SK-N-SH (cell line): ENCODE measurements around the gene AGAP1. TPM values are rescaled to one million over a fixed set of nuclear protein-coding genes. Genes with fewer than 3 reads are reported as not detected.

Experiments used
- CTCF ChIA-PET: fragments of 300-600, 350-600 bp; formaldehyde crosslinking; extraction: SDS; loops from one replicate; lab custom pipeline; 2021; lab: Yijun Ruan, JAX
- POLR2A ChIA-PET: fragments of 350-600 bp; sonication (Branson Sonifier 250); formaldehyde crosslinking; extraction: SDS; loops from one replicate; lab custom pipeline; 2020; ENCODE audit warnings: antibody characterized with exemption, inconsistent platforms; lab: Yijun Ruan, JAX
- DNase-seq: peaks from one replicate; pipeline ENCODE4 v3.0.0; 2012
- H2AFZ ChIP-seq: fragments of 200-600 bp; sonication (generic); 2 replicates; pipeline ENCODE4 v1.8.1; 2016; ENCODE audit warnings: antibody characterized with exemption, mild to moderate bottlenecking, low read depth
- H3F3A ChIP-seq: fragments of 200-600 bp; sonication (generic); replicated peaks from 2 replicates; pipeline ENCODE3; 2016; ENCODE audit warnings: antibody characterized with exemption, mild to moderate bottlenecking; ENCODE audit not compliant: insufficient read depth
- H3K27ac ChIP-seq, 2 experiments: fragments of 200-500 bp in 1 of 2; fragments of 200-600 bp in 1 of 2; sonication (Bioruptor generic) in 1 of 2; sonication (generic), shearing (Covaris generic) in 1 of 2; 2 replicates each; pipeline versions ENCODE4 v1.5.1 to v1.6.1; 2014 to 2016; ENCODE audit warnings: low read depth in 2 of 2, inconsistent platforms in 1 of 2, low read length in 1 of 2, mild to moderate bottlenecking in 1 of 2, mixed read lengths in 1 of 2
- H3K27me3 ChIP-seq: fragments of 200-600 bp; sonication (generic), shearing (Covaris generic); 2 replicates; pipeline ENCODE4 v1.6.1; 2016; ENCODE audit warnings: mixed run types; ENCODE audit not compliant: insufficient read depth
- H3K36me3 ChIP-seq, 2 experiments: fragments of 200-500 bp in 1 of 2; fragments of 200-600 bp in 1 of 2; sonication (Bioruptor generic) in 1 of 2; sonication (generic) in 1 of 2; replicated peaks in 1 of 2; 2 replicates each; pipeline versions ENCODE3 to v1.5.1; 2014 to 2016; ENCODE audit warnings: low read length in 1 of 2, mild to moderate bottlenecking in 1 of 2; ENCODE audit not compliant: insufficient read depth in 2 of 2, control insufficient read depth in 1 of 2
- H3K4me1 ChIP-seq, 2 experiments: fragments of 200-500 bp in 1 of 2; fragments of 200-600 bp in 1 of 2; sonication (Bioruptor generic) in 1 of 2; sonication (generic), shearing (Covaris generic) in 1 of 2; 2 replicates each; pipeline versions ENCODE4 v1.5.1 to v1.6.1; 2014 to 2016; ENCODE audit warnings: low read depth in 1 of 2, low read length in 1 of 2, mixed run types in 1 of 2; ENCODE audit not compliant: insufficient read depth in 2 of 2, control insufficient read depth in 1 of 2
- H3K4me2 ChIP-seq: fragments of 200-600 bp; sonication (generic), shearing (Covaris generic); 2 replicates; pipeline ENCODE4 v1.6.1; 2017; ENCODE audit warnings: mixed run types
- H3K4me3 ChIP-seq, 2 experiments: fragments of 200-500 bp in 1 of 2; fragments of 200-600 bp in 1 of 2; sonication (Bioruptor generic) in 1 of 2; sonication (generic), shearing (Covaris generic) in 1 of 2; 2 replicates each; pipeline versions ENCODE4 v1.5.1 to v1.8.1; 2014 to 2016; ENCODE audit warnings: low read depth in 2 of 2, inconsistent platforms in 1 of 2, low read length in 1 of 2, mild to moderate bottlenecking in 1 of 2, mixed read lengths in 1 of 2, moderate library complexity in 1 of 2
- H3K79me2 ChIP-seq: fragments of 200-600 bp; sonication (generic); 2 replicates; pipeline ENCODE4 v1.8.1; 2017; ENCODE audit warnings: mild to moderate bottlenecking; ENCODE audit not compliant: insufficient read depth
- H3K9ac ChIP-seq: fragments of 200-600 bp; sonication (generic); 2 replicates; pipeline ENCODE4 v1.6.1; 2017; ENCODE audit warnings: mixed run types
- H3K9me2 ChIP-seq: fragments of 200-600 bp; sonication (generic); 2 replicates; pipeline ENCODE4 v1.6.1; 2017; ENCODE audit warnings: mixed run types
- H3K9me3 ChIP-seq: fragments of 200-600 bp; sonication (generic); 2 replicates; pipeline ENCODE4 v1.6.1; 2017; ENCODE audit warnings: mixed run types, mild to moderate bottlenecking, moderate library complexity
- H4K20me1 ChIP-seq: fragments of 200-600 bp; sonication (generic); 2 replicates; pipeline ENCODE4 v1.6.1; 2017; ENCODE audit warnings: mild to moderate bottlenecking, mixed run types; ENCODE audit not compliant: insufficient read depth
- ELF1 ChIP-seq: IDR thresholded peaks from 2 replicates; pipeline ENCODE4 v1.4.0; 2012
- MAX ChIP-seq: IDR thresholded peaks from 2 replicates; pipeline ENCODE4 v1.4.0; 2012; ENCODE audit warnings: low read depth
- MXI1 ChIP-seq: IDR thresholded peaks from 2 replicates; pipeline ENCODE4 v1.6.1; 2012; ENCODE audit warnings: mild to moderate bottlenecking, low read depth, low read length, improper control_type of control experiment
- NFIC ChIP-seq: IDR thresholded peaks from 2 replicates; pipeline ENCODE4 v1.4.0; 2012; ENCODE audit warnings: borderline replicate concordance
- NRF1 ChIP-seq: IDR thresholded peaks from 2 replicates; pipeline ENCODE4 v1.6.1; 2012; ENCODE audit warnings: low read depth, mild to moderate bottlenecking, low read length
- RAD21 ChIP-seq: IDR thresholded peaks from 2 replicates; pipeline ENCODE4 v1.6.1; 2012; ENCODE audit warnings: mild to moderate bottlenecking, low read length
- RCOR1 ChIP-seq: fragments of 150-350 bp; IDR thresholded peaks from 2 replicates; pipeline ENCODE4 v1.6.1; 2017; ENCODE audit warnings: antibody characterized with exemption, low read length
- RFX5 ChIP-seq: IDR thresholded peaks from 2 replicates; pipeline ENCODE4 v1.6.1; 2012; ENCODE audit warnings: mild to moderate bottlenecking, improper control_type of control experiment, low read length
- TAF1 ChIP-seq: IDR thresholded peaks from 2 replicates; pipeline ENCODE4 v1.6.1; 2012; ENCODE audit warnings: low read depth, mild to moderate bottlenecking, low read length, moderate library complexity, borderline replicate concordance
- USF1 ChIP-seq: IDR thresholded peaks from 2 replicates; pipeline ENCODE4 v1.4.0; 2012; ENCODE audit warnings: low read depth, borderline replicate concordance
- ZBTB33 ChIP-seq: IDR thresholded peaks from 2 replicates; pipeline ENCODE4 v1.4.0; 2012; ENCODE audit warnings: low read depth, borderline replicate concordance
- WGBS: methylation state at CpG from one replicate; pipeline ENCODE4 v1.1.6; 2017; ENCODE audit warnings: low lambda C conversion rate; 5-methylcytosine and 5-hydroxymethylcytosine counted together
- polyA plus RNA-seq, 3 experiments: library from polyadenylated mRNA; depleted of rRNA; stranded (reverse); fragments of >200 nt; gene quantifications; 2 replicates each; pipeline ENCODE4 v1.2.3, GENCODE V29; 2012
- TF ChIP-seq, protein P1 (sequence below): IDR thresholded peaks from 2 replicates; pipeline ENCODE4; 2012

The AGAP1 gene
- polyA plus RNA-seq, 1 of the 3 experiments (the other 2 are of a cell fraction): 8.8 TPM

DNA sequence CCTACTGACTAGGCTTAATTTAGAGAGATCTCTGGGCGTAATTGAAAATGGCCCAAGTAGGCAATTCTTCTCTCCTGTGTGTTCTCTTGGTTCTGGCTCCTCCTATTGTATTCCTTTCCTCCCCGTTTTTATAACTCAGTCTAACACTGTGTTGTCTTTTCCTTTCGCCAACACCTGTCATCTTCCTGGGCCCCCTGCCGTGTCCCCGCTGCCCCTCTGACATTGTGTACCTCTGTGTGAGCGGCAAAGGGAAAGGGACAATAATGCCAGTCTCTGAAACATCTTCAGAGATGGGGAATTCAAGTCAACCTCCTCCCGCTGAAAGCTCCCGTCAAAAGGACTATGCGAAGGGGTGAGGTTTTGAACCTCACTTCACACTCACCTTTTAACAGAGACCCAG is 463.4 kb downstream of the AGAP1 start:
- no peaks in the 10 kb centered on the region for H4K20me1 ChIP-seq
- H3K79me2 ChIP-seq: no peaks in the 10 kb centered on the region
- no peaks in the 10 kb centered on the region for H3K27me3 ChIP-seq
- no peaks in the 10 kb centered on the region for H3F3A ChIP-seq
- no peak for DNase-seq
- H3K4me3 ChIP-seq: no peak overlapping the region
- H3K9me2 ChIP-seq: no peaks in the 10 kb centered on the region
- 94% methylated on average over 9 of the region's 9 CpGs for WGBS
- no peak overlapping the region for H3K9ac ChIP-seq
- H3K4me1 ChIP-seq: no peaks in the 10 kb centered on the region; a peak in 2 of 4 replicates
- POLR2A ChIA-PET: no interaction called here
- H3K4me2 ChIP-seq: no peak overlapping the region
- no peak overlapping the region for H2AFZ ChIP-seq
- TF ChIP-seq, protein P1, sequence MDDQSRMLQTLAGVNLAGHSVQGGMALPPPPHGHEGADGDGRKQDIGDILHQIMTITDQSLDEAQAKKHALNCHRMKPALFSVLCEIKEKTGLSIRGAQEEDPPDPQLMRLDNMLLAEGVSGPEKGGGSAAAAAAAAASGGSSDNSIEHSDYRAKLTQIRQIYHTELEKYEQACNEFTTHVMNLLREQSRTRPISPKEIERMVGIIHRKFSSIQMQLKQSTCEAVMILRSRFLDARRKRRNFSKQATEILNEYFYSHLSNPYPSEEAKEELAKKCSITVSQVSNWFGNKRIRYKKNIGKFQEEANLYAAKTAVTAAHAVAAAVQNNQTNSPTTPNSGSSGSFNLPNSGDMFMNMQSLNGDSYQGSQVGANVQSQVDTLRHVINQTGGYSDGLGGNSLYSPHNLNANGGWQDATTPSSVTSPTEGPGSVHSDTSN: no peak
- TF ChIP-seq USF1 (no peak), NRF1 (no peak), MXI1 (no peak), RAD21 (no peak), MAX (no peak), TAF1 (no peak), NFIC (no peak), ZBTB33 (no peak), RFX5 (no peak), RCOR1 (no peak), ELF1 (no peak)
- TF ChIP-seq, all 33 proteins: peak for 0
- Histone ChIP-seq H3K27ac (no peak overlapping the region), H3K9me3 (no peaks in the 10 kb centered on the region), H3K36me3 (no peaks in the 10 kb centered on the region)
- CTCF ChIA-PET: no interaction called here

DNA sequence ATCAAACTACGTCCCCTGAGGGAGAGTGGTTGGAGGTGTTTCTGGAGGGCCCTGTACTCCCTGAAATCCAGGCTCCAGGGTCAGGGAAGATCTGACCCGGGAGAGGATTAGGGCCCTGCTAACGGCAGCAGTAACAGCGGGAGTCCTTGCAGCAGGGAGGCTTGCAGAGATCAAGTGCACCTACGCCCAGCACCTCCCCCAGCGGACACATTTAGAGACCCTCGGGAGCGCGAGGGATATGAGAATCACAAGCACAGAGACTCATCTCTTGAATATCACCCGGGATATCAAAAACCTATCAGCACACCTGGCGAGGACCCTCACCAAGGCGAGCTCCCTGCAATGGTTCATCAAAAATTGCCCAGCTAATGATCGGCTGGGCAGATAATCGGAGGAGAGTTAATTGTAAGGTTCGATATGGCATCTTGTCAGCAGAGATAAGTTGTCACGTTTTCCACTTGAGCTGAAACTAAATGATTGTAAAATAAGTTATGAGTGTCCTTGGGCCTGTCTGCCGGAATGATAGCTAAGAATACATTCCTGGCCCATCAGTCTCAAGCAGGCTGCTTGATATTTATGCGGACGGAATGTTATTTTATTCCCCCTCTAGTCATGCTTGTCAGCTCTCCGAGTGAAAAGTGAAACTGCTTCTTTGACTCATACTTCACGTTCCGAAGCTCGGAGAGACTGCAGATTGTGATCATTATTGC is 464.5 kb downstream of the AGAP1 start:
- CTCF ChIA-PET: no interaction called here

More for the DNA sequence above, 464.5 kb downstream of the AGAP1 start:
- POLR2A ChIA-PET: no interaction called here
- no peak overlapping the region for H2AFZ ChIP-seq
- no peaks in the 10 kb centered on the region for H3F3A ChIP-seq
- TF ChIP-seq RAD21 (no peak), RCOR1 (no peak)
- H3K4me3 ChIP-seq: no peak overlapping the region
- H3K27me3 ChIP-seq: no peaks in the 10 kb centered on the region
- H3K9me3 ChIP-seq: no peaks in the 10 kb centered on the region
- H3K9ac ChIP-seq: no peak overlapping the region
- 94% methylated on average over 23 of the region's 23 CpGs for WGBS
- DNase-seq: no peak
- no peak overlapping the region for H3K27ac ChIP-seq
- H4K20me1 ChIP-seq: no peaks in the 10 kb centered on the region
- no peak overlapping the region for H3K4me2 ChIP-seq
- H3K36me3 ChIP-seq: no peaks in the 10 kb centered on the region
- no peaks in the 10 kb centered on the region for H3K4me1 ChIP-seq
- H3K79me2 ChIP-seq: no peaks in the 10 kb centered on the region
- H3K9me2 ChIP-seq: no peaks in the 10 kb centered on the region
